Measurements from ENCODE around the gene CLDN3.

GRCh38 chr7:73774923-73775322, 4.9 kb upstream of the CLDN3 start:
- no peak for TF ChIP-seq CTCF (conservative IDR thresholded peaks at IDR 0.05; ENCODE audit: low read length)
- TF ChIP-seq EZH2phosphoT487 (IDR thresholded peaks at IDR 0.05; ENCODE audit: borderline replicate concordance, low read depth, low read length): no peak
